ENCODE results near the gene TAS1R3.

GRCh38 chr1:1345860-1346500, 14.9 kb downstream of the TAS1R3 start:
- TF ChIP-seq CTCF (IDR thresholded peaks at IDR 0.05; ENCODE audit: low read depth, low read length) (no peak), EZH2phosphoT487 (IDR thresholded peaks at IDR 0.05; ENCODE audit: low read depth) (no peak)

All from OCI-LY3 (cell line).